NCI-H128 (cell line): ENCODE data around the gene PCDHGB3.
"Not testable (repeated sequence)": the region's sequence is repeated elsewhere in the genome, so short reads cannot be mapped to it uniquely, and the experiment has no call there.

Experiments used
- DNase-seq: peaks from one replicate; lab custom pipeline; 2025; ENCODE audit not compliant: unreplicated experiment; lab: John Stamatoyannopoulos, UW

Gene PCDHGB3

DNA sequence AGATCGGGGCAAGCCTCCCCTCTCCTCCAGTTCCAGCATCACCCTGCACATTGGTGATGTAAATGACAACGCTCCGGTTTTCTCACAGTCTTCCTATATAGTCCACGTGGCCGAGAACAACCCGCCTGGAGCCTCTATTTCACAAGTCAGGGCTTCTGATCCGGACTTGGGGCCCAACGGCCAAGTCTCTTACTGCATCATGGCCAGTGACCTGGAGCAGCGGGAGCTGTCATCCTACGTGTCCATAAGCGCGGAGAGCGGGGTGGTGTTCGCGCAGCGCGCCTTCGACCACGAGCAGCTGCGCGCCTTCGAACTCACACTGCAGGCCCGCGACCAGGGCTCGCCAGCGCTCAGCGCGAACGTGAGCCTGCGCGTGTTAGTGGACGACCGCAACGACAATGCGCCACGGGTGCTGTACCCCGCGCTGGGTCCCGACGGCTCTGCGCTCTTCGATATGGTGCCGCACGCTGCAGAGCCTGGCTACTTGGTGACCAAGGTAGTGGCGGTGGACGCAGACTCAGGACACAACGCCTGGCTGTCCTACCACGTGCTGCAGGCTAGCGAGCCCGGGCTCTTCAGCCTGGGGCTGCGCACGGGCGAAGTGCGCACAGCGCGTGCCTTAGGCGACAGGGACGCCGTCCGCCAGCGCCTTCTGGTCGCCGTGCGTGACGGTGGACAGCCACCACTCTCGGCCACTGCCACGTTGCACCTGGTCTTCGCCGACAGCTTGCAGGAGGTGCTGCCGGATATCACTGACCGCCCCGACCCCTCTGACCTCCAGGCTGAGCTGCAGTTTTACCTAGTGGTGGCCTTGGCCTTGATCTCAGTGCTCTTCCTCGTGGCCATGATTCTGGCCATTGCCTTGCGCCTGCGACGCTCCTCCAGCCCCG, 19.4 kb downstream of the PCDHGB3 start:
- DNase-seq = no peak

GRCh38 chr5:141392429-141393198, 22.6 kb downstream of the PCDHGB3 start, which contains the start of gene PCDHGA8:
PCDHGA8 (plus strand) TSS chr5:141392633; CDS start chr5:141392814, 181 bp downstream.
- DNase-seq = no peak

DNA sequence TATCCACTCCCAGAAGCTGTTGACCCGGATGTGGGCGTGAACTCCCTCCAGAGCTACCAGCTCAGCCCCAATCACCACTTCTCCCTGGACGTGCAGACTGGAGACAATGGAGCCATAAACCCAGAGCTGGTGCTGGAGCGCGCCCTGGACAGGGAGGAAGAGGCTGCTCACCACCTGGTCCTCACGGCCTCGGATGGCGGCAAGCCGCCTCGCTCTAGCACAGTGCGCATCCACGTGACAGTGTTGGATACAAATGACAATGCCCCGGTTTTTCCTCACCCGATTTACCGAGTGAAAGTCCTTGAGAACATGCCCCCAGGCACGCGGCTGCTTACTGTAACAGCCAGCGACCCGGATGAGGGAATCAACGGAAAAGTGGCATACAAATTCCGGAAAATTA, 23.2 kb downstream of the PCDHGB3 start:
- DNase-seq = no peak

- DNase-seq = not testable (repeated sequence)
Observed at GRCh38 chr5:141394401-141395187, 24.6 kb downstream of the PCDHGB3 start.

DNA sequence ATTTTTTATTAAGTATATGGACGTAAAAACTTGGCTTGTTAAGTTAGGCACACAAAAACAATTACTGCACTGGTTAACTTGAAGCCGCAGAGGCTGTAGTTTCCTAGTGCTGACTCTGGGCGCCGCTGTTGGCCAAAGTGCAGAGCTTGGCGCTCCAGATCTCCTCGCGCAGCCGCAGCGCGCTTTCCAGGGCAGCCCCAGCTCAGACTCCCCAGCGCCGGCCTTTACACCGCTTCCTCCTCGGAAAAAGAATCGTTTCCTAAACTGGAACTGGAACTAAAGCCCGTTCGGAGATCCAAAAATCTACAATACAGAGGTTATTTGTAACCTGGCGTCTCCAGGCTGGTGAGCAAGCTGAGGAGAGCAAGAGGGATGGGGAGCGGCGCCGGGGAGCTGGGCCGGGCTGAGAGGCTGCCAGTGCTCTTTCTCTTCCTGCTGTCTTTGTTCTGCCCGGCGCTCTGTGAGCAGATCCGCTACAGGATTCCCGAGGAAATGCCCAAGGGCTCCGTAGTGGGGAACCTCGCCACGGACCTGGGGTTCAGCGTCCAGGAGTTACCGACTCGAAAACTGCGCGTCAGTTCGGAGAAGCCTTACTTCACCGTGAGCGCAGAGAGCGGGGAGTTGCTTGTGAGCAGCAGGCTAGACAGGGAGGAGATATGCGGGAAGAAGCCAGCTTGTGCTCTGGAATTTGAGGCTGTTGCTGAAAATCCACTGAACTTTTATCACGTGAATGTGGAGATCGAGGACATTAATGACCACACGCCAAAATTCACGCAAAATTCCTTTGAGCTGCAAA, 27.9 kb downstream of the PCDHGB3 start, which contains the start of gene PCDHGB5:
Gene PCDHGB5 (plus strand): TSS at position 192 of the 796 bp plus-strand sequence. CDS start 181 bp downstream, at position 373.
- DNase-seq = not testable (repeated sequence)

DNA sequence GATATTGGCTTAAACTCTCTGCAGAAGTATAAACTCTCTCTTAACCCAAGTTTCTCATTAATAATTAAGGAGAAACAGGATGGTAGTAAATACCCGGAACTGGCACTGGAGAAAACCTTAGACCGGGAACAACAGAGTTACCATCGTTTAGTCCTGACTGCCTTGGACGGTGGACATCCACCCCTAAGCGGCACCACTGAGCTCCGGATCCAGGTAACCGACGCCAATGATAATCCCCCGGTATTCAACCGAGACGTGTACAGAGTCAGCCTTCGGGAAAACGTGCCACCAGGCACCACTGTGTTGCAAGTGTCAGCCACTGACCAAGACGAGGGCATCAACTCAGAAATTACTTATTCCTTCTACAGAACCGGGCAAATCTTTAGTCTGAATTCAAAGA, 28.6 kb downstream of the PCDHGB3 start:
- DNase-seq = no peak

GRCh38 chr5:141399555-141400258, 29.7 kb downstream of the PCDHGB3 start:
- no peak for DNase-seq

DNA sequence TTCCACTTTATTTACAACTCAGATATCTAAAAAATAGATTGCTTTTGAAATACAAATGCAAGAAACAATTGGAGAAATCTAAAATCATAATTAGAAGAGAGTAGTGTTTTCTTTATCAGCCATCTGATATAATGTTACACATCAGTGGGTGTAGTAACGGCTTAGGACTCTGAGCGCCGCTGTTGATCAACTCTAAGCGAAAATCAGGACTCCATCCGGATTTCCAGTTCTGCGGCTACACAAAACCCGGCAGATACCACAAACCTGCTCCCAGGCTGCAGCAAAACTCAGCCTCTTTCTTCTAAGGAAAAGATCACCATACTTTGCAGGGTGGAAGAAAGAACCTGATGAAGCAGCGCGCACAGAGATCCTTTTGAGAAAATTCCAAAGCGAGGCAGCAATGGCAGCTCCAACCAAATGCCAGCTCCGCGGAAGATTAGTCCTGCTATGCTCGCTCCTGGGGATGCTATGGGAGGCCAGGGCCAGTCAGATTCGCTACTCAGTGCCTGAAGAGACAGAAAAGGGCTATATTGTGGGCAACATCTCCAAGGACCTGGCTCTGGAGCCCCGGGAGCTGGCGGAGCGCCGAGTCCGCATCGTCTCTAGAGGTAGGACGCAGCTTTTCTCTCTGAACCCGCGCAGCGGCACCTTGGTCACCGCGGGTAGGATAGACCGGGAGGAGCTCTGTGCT, 32.7 kb downstream of the PCDHGB3 start, which contains the start of gene PCDHGA9:
Gene PCDHGA9 (plus strand): TSS at position 226 of the 691 bp plus-strand sequence. CDS start 175 bp downstream, at position 401.
- DNase-seq = no peak

DNA sequence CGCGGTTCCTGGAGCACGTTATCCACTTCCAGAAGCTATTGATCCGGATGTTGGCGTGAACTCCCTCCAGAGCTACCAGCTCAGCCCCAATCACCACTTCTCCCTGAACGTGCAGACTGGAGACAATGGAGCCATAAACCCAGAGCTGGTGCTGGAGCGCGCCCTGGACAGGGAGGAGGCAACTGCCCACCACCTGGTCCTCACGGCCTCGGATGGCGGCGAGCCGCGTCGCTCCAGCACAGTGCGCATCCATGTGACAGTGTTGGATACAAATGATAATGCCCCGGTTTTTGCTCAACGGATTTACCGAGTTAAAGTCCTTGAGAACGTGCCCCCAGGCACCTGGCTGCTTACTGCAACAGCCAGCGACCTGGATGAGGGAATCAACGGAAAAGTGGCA, 33.3 kb downstream of the PCDHGB3 start:
- no peak for DNase-seq

GRCh38 chr5:141407790-141408505, 37.9 kb downstream of the PCDHGB3 start, which contains the start of gene PCDHGB6:
PCDHGB6 (plus strand) TSS chr5:141408021; CDS start chr5:141408203, 182 bp downstream.
- DNase-seq = not testable (repeated sequence)

GRCh38 chr5:141409598-141410306, 39.7 kb downstream of the PCDHGB3 start:
- DNase-seq = no peak

GRCh38 chr5:141411575-141411974, 41.5 kb downstream of the PCDHGB3 start:
- no peak for DNase-seq

- DNase-seq = no peak
Observed at GRCh38 chr5:141412854-141413539, 43.0 kb downstream of the PCDHGB3 start, which contains the start of gene PCDHGA10. PCDHGA10 (plus strand) TSS chr5:141412987; CDS start chr5:141413176, 189 bp downstream.

DNA sequence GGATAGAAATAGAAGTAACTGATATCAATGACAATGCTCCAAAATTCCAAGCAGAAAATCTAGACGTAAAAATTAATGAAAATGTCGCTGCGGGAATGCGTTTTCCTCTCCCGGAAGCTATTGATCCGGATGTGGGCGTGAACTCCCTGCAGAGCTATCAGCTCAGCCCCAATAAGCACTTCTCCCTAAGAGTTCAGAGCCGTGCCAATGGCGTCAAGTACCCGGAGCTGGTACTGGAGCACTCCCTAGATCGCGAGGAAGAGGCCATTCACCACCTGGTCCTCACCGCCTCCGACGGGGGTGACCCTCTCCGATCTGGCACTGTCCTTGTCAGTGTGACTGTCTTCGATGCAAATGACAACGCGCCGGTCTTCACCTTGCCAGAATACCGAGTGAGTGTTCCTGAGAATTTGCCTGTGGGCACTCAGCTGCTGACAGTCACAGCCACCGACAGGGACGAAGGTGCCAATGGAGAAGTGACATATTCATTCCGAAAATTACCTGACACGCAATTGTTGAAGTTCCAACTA, 43.6 kb downstream of the PCDHGB3 start:
- no peak for DNase-seq

DNA sequence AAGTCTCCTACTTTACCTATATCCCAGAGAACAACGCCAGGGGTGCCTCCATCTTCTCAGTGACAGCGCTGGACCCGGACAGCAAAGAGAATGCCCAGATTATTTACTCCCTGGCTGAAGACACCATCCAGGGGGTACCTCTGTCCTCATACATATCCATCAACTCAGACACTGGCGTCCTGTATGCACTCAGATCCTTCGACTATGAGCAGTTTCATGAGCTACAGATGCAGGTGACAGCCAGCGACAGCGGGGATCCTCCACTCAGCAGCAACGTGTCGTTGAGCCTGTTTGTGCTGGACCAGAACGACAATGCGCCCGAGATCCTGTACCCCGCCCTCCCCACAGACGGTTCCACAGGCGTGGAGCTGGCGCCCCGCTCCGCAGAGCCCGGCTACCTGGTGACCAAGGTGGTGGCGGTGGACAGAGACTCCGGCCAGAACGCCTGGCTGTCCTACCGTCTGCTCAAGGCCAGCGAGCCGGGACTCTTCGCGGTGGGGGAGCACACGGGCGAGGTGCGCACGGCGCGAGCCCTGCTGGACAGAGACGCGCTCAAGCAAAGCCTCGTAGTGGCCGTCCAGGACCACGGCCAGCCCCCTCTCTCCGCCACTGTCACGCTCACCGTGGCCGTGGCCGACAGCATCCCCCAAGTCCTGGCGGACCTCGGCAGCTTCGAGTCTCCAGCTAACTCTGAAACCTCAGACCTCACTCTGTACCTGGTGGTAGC, 44.7 kb downstream of the PCDHGB3 start:
- not testable (repeated sequence) for DNase-seq

DNA sequence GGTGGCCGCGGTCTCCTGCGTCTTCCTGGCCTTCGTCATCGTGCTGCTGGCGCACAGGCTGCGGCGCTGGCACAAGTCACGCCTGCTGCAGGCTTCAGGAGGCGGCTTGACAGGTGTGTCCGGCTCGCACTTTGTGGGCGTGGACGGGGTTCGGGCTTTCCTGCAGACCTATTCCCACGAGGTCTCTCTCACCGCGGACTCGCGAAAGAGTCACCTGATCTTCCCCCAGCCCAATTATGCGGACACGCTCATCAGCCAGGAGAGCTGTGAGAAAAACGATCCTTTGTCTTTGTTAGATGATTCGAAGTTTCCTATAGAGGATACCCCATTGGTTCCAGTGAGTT, 45.2 kb downstream of the PCDHGB3 start:
- not testable (repeated sequence) for DNase-seq
